ENCODE measurements around the gene FOXP1.

GRCh38 chr3:71575433-71575832, 8.1 kb downstream of the FOXP1 start:
- no peak for TF ChIP-seq CTCF (IDR thresholded peaks at IDR 0.05)
- no peak for TF ChIP-seq POLR2A (IDR thresholded peaks at IDR 0.05; ENCODE audit: low read depth)
- TF ChIP-seq EP300 (IDR thresholded peaks at IDR 0.05), result no peak

All from esophagus muscularis mucosa (tissue), 4 donors.